CD14-positive monocyte (primary cell): Measurements from ENCODE around the gene CDIPT. TPM values are rescaled to one million over a fixed set of nuclear protein-coding genes. Genes with fewer than 3 reads are reported as not detected.

Experiments
- DNase-seq, 3 donors: peaks; one replicate each; pipeline ENCODE4 v3.0.0-alpha.2; 2011 to 2022
- H2AFZ ChIP-seq: 2 replicates; pipeline ENCODE4 v1.6.0; 2012; ENCODE audit warnings: mild to moderate bottlenecking, low read depth, low read length, inconsistent platforms; ENCODE audit not compliant: insufficient read depth, poor library complexity, severe bottlenecking
- H3K27ac ChIP-seq, 2 donors: 1 replicate in 1 of 2; 2 replicates in 1 of 2; pipeline ENCODE4 v1.5.1; 2012 to 2013; ENCODE audit warnings: low read length in 2 of 2, control low read depth in 1 of 2, inconsistent platforms in 1 of 2, low read depth in 1 of 2, mild to moderate bottlenecking in 1 of 2
- H3K27me3 ChIP-seq, 2 donors: one replicate each; pipeline versions ENCODE4 v1.6.0 to v1.6.1; 2011 to 2013; ENCODE audit warnings: low read length in 2 of 2; ENCODE audit not compliant: control insufficient read depth in 2 of 2, insufficient read depth in 2 of 2
- H3K36me3 ChIP-seq, 2 donors: replicated peaks in 1 of 2; 1 replicate in 1 of 2; 2 replicates in 1 of 2; pipeline versions ENCODE4 v1.5.1 to v1.6.1; 2012 to 2013; ENCODE audit warnings: low read length in 2 of 2, control low read depth in 1 of 2, inconsistent platforms in 1 of 2, mild to moderate bottlenecking in 1 of 2; ENCODE audit not compliant: insufficient read depth in 2 of 2, control insufficient read depth in 1 of 2
- H3K4me1 ChIP-seq, 2 donors: 1 replicate in 1 of 2; 2 replicates in 1 of 2; pipeline versions ENCODE4 v1.5.1 to v1.6.1; 2012 to 2013; ENCODE audit warnings: low read length in 2 of 2, control low read depth in 1 of 2, inconsistent platforms in 1 of 2, mild to moderate bottlenecking in 1 of 2, moderate library complexity in 1 of 2; ENCODE audit not compliant: insufficient read depth in 2 of 2, control insufficient read depth in 1 of 2
- H3K4me2 ChIP-seq: replicated peaks from 2 replicates; pipeline ENCODE3; 2012; ENCODE audit warnings: low read length, moderate library complexity, mild to moderate bottlenecking; ENCODE audit not compliant: poor library complexity, severe bottlenecking; ENCODE audit errors: extremely low read depth
- H3K4me3 ChIP-seq, 3 experiments: fragments of 200-600 bp in 1 of 3; sonication (generic) in 1 of 3; replicated peaks in 1 of 3; 1 replicate in 2 of 3; 2 replicates in 1 of 3; pipeline ENCODE4 v1.5.1; 2011 to 2013; ENCODE audit warnings: low read length in 3 of 3, mild to moderate bottlenecking in 3 of 3, control low read depth in 2 of 3, low read depth in 2 of 3, inconsistent platforms in 1 of 3, moderate library complexity in 1 of 3
- H3K79me2 ChIP-seq: 2 replicates; pipeline ENCODE4 v1.6.0; 2012; ENCODE audit warnings: mild to moderate bottlenecking, control low read depth, inconsistent platforms, low read length, moderate library complexity; ENCODE audit not compliant: insufficient read depth
- H3K9ac ChIP-seq: 2 replicates; pipeline ENCODE4 v1.6.0; 2017; ENCODE audit warnings: low read length, mild to moderate bottlenecking; ENCODE audit not compliant: insufficient read depth, poor library complexity, severe bottlenecking
- H3K9me3 ChIP-seq, 2 donors: replicated peaks in 1 of 2; 1 replicate in 1 of 2; 2 replicates in 1 of 2; pipeline versions ENCODE4 v1.5.1 to v1.6.1; 2012 to 2013; ENCODE audit warnings: low read length in 2 of 2, control low read depth in 1 of 2; ENCODE audit not compliant: control insufficient read depth in 1 of 2, insufficient read depth in 1 of 2
- H4K20me1 ChIP-seq: 2 replicates; pipeline ENCODE4 v1.6.0; 2012; ENCODE audit warnings: mild to moderate bottlenecking, low read length, control low read depth, moderate library complexity; ENCODE audit not compliant: insufficient read depth
- H3K27ac Mint-ChIP-seq, 7 donors: one replicate each; pipeline ENCODE4 v1.8.0; 2020; ENCODE audit warnings: mild to moderate bottlenecking in 7 of 7, mixed read lengths in 7 of 7, moderate library complexity in 6 of 7, inconsistent platforms in 2 of 7
- H3K27me3 Mint-ChIP-seq, 3 donors: one replicate each; pipeline ENCODE4 v1.8.0; 2021 to 2022; ENCODE audit warnings: low read depth in 3 of 3, mild to moderate bottlenecking in 3 of 3, mixed read lengths in 3 of 3, moderate library complexity in 3 of 3, inconsistent platforms in 1 of 3
- H3K36me3 Mint-ChIP-seq, 2 donors: one replicate each; pipeline ENCODE4 v1.8.0; 2020; ENCODE audit warnings: mixed read lengths in 2 of 2, inconsistent platforms in 1 of 2, mild to moderate bottlenecking in 1 of 2
- H3K4me1 Mint-ChIP-seq: one replicate; pipeline ENCODE4 v1.8.0; 2020; ENCODE audit warnings: mild to moderate bottlenecking, mixed read lengths
- H3K4me3 Mint-ChIP-seq, 2 donors: one replicate each; pipeline ENCODE4 v1.8.0; 2020; ENCODE audit warnings: mild to moderate bottlenecking in 2 of 2, mixed read lengths in 2 of 2, moderate library complexity in 1 of 2
- H3K9me3 Mint-ChIP-seq, 7 donors: one replicate each; pipeline ENCODE4 v1.8.0; 2020 to 2022; ENCODE audit warnings: mixed read lengths in 7 of 7, mild to moderate bottlenecking in 6 of 7, moderate library complexity in 6 of 7, inconsistent platforms in 2 of 7
- WGBS: methylation state at CpG from one replicate; pipeline ENCODE4 v1.1.5; 2013; ENCODE audit warnings: missing lambda C conversion rate; ENCODE audit not compliant: insufficient coverage; 5-methylcytosine and 5-hydroxymethylcytosine counted together
- intact Hi-C, 2 donors: fragments of 100-400 bp; cut with micrococcal nuclease; formaldehyde crosslinking; loops; one replicate each; pipeline versions ENCODE4 v1.15.0 to v1.15.1; 2023
- polyA plus RNA-seq, 3 donors: library from polyadenylated mRNA; depleted of rRNA in 1 of 3; unstranded in 2 of 3; stranded (reverse) in 1 of 3; fragments of 300-500 nt in 2 of 3; fragments of >200 nt in 1 of 3; fragmentation: Illumina TruSeq in 2 of 3; gene quantifications; 1 replicate in 2 of 3; 2 replicates in 1 of 3; pipeline ENCODE4 v1.2.3, GENCODE V29; 2012 to 2021
- TF ChIP-seq, protein P1 (sequence below): fragments of 200-600 bp; IDR thresholded peaks from one replicate; pipeline ENCODE4 v1.8.0; 2022; ENCODE audit warnings: antibody characterized with exemption, mild to moderate bottlenecking

Gene CDIPT
- polyA plus RNA-seq, 3 donors, result 67.2 to 98.8 (median 93.5) TPM

GRCh38 chr16:29903590-29903989, 40.6 kb upstream of the CDIPT start:
- Histone ChIP-seq H3K9me3 (no peaks in the 10 kb centered on the region), H2AFZ (no peak overlapping the region), H3K4me3 (no peak overlapping the region), H3K9ac (no peak overlapping the region), H3K27ac (no peak overlapping the region), H3K4me1 (peaks cover 8 to 16% of the 10 kb centered on the region in 2 donors), H3K4me2 (no peak overlapping the region), H3K36me3 (no peaks in the 10 kb centered on the region), H4K20me1 (peaks cover 3% of the 10 kb centered on the region), H3K27me3 (peaks cover 10 to 23% of the 10 kb centered on the region in 2 donors), H3K79me2 (no peaks in the 10 kb centered on the region)
- WGBS, result 28% methylated on average over 4 of the region's 4 CpGs
- intact Hi-C loops, result no loop called here
- no peak overlapping the region for H3K4me3 Mint-ChIP-seq
- H3K9me3 Mint-ChIP-seq, result peaks cover 0 to 7% (median 0%) of the 10 kb centered on the region in 7 donors
- TF ChIP-seq, protein P1, sequence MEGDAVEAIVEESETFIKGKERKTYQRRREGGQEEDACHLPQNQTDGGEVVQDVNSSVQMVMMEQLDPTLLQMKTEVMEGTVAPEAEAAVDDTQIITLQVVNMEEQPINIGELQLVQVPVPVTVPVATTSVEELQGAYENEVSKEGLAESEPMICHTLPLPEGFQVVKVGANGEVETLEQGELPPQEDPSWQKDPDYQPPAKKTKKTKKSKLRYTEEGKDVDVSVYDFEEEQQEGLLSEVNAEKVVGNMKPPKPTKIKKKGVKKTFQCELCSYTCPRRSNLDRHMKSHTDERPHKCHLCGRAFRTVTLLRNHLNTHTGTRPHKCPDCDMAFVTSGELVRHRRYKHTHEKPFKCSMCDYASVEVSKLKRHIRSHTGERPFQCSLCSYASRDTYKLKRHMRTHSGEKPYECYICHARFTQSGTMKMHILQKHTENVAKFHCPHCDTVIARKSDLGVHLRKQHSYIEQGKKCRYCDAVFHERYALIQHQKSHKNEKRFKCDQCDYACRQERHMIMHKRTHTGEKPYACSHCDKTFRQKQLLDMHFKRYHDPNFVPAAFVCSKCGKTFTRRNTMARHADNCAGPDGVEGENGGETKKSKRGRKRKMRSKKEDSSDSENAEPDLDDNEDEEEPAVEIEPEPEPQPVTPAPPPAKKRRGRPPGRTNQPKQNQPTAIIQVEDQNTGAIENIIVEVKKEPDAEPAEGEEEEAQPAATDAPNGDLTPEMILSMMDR, result no peak
- H3K27ac Mint-ChIP-seq, result peak overlapping the region in 1 of 7 donors; percentile 1
- H3K36me3 Mint-ChIP-seq, result peaks cover 4 to 9% of the 10 kb centered on the region in 2 donors
- H3K27me3 Mint-ChIP-seq, result peaks cover 16 to 33% (median 17%) of the 10 kb centered on the region in 3 donors
- peaks cover 12% of the 10 kb centered on the region for H3K4me1 Mint-ChIP-seq
- DNase-seq, result no peak

GRCh38 chr16:29901607-29901945, 38.5 kb upstream of the CDIPT start:
- Histone ChIP-seq H3K27ac (no peak overlapping the region), H3K4me1 (peaks cover 8 to 16% of the 10 kb centered on the region in 2 donors), H3K79me2 (no peaks in the 10 kb centered on the region), H3K9ac (no peak overlapping the region), H3K9me3 (peaks cover 0 to 4% of the 10 kb centered on the region in 2 donors), H3K27me3 (peaks cover 12 to 38% of the 10 kb centered on the region in 2 donors), H3K4me3 (no peak overlapping the region), H2AFZ (no peak overlapping the region), H3K36me3 (no peaks in the 10 kb centered on the region), H4K20me1 (peaks cover 3% of the 10 kb centered on the region), H3K4me2 (no peak overlapping the region)
- Mint-ChIP-seq H3K4me3 (no peak overlapping the region), H3K27me3 (peaks cover 22 to 50% (median 33%) of the 10 kb centered on the region in 3 donors), H3K27ac (no peak overlapping the region), H3K36me3 (peaks cover 3% of the 10 kb centered on the region in 2 donors), H3K4me1 (peaks cover 12% of the 10 kb centered on the region), H3K9me3 (peaks cover 0 to 7% (median 2%) of the 10 kb centered on the region in 7 donors)
- TF ChIP-seq, protein P1, result no peak
- intact Hi-C loops, result no loop called here
- 89% methylated on average over 18 of the region's 19 CpGs for WGBS
- no peak for DNase-seq
